Smooth muscle cell (in vitro differentiated cells): Measurements from ENCODE around the gene ASTN2. TPM values are rescaled to one million over a fixed set of nuclear protein-coding genes. Genes with fewer than 3 reads are reported as not detected.

ENCODE experiments used
- DNase-seq: peaks from one replicate; lab custom pipeline; 2025; ENCODE audit not compliant: unreplicated experiment; lab: John Stamatoyannopoulos, UW
- H2AFZ ChIP-seq: fragments of 200-600 bp; sonication (generic); 2 replicates; pipeline ENCODE4 v1.6.0; 2016; ENCODE audit warnings: antibody characterized with exemption, low read depth, mild to moderate bottlenecking
- H3F3A ChIP-seq: fragments of 200-600 bp; sonication (generic); 2 replicates; pipeline ENCODE4 v1.6.0; 2017; ENCODE audit warnings: antibody characterized with exemption, low read depth
- H3K27ac ChIP-seq: fragments of 200-600 bp; sonication (generic); 2 replicates; pipeline ENCODE4 v1.5.1; 2016; ENCODE audit warnings: low read depth, mild to moderate bottlenecking
- H3K27me3 ChIP-seq: fragments of 200-600 bp; sonication (generic); 2 replicates; pipeline ENCODE4 v1.6.1; 2016; ENCODE audit warnings: low read depth, mild to moderate bottlenecking
- H3K36me3 ChIP-seq: fragments of 200-600 bp; sonication (generic); 2 replicates; pipeline ENCODE4 v1.5.1; 2016; ENCODE audit warnings: low read depth
- H3K4me1 ChIP-seq: fragments of 200-600 bp; sonication (generic); 2 replicates; pipeline ENCODE4 v1.5.1; 2016; ENCODE audit warnings: low read depth
- H3K4me2 ChIP-seq: fragments of 200-600 bp; sonication (generic); 2 replicates; pipeline ENCODE4 v1.6.0; 2016; ENCODE audit warnings: mild to moderate bottlenecking
- H3K4me3 ChIP-seq: fragments of 200-600 bp; sonication (generic); 2 replicates; pipeline ENCODE4 v1.5.1; 2016; ENCODE audit warnings: mild to moderate bottlenecking
- H3K79me2 ChIP-seq: fragments of 200-600 bp; sonication (generic); 2 replicates; pipeline ENCODE4 v1.6.0; 2016; ENCODE audit warnings: low read depth, mild to moderate bottlenecking
- H3K9ac ChIP-seq: fragments of 200-600 bp; sonication (generic); 2 replicates; pipeline ENCODE4 v1.6.0; 2016; ENCODE audit warnings: low read depth
- H3K9me3 ChIP-seq: fragments of 200-600 bp; sonication (generic); replicated peaks from 2 replicates; pipeline ENCODE4 v1.5.1; 2016; ENCODE audit warnings: low read depth
- H4K20me1 ChIP-seq: fragments of 200-600 bp; sonication (generic); 2 replicates; pipeline ENCODE4 v1.6.0; 2016; ENCODE audit warnings: low read depth
- CTCF ChIP-seq: fragments of 200-600 bp; sonication (generic); IDR thresholded peaks from 2 replicates; pipeline ENCODE4 v1.5.1; 2017; ENCODE audit warnings: borderline replicate concordance, mild to moderate bottlenecking, antibody characterized with exemption; ENCODE audit not compliant: insufficient read depth, poor library complexity, severe bottlenecking
- WGBS: methylation state at CpG from one replicate; pipeline ENCODE4 v1.1.7; 2016; ENCODE audit warnings: low lambda C conversion rate; 5-methylcytosine and 5-hydroxymethylcytosine counted together
- polyA plus RNA-seq: library from polyadenylated mRNA; unstranded; fragments of >200 nt; fragmentation: Nextera tagmentation; extraction: Ambion mirVana; gene quantifications from 2 replicates; pipeline ENCODE4 v1.2.1, GENCODE V29; 2016
- total RNA-seq: library from RNA; depleted of rRNA; stranded (reverse); fragments of >200 nt; gene quantifications from 2 replicates; pipeline ENCODE4 v1.2.3, GENCODE V29; 2014

Gene ASTN2
- total and polyA plus RNA-seq, 2 experiments from 2014 or later, result 6.5 to 6.7 TPM

GRCh38 chr9:116494815-116495634 is 919.8 kb downstream of the ASTN2 start:
- H3K9ac ChIP-seq, result no peak overlapping the region
- no peaks in the 10 kb centered on the region for H3K9me3 ChIP-seq
- H3K36me3 ChIP-seq, result no peaks in the 10 kb centered on the region
- H3K27ac ChIP-seq, result no peak overlapping the region
- H3K27me3 ChIP-seq, result no peaks in the 10 kb centered on the region
- no peaks in the 10 kb centered on the region for H3F3A ChIP-seq
- no peak for DNase-seq
- no peaks in the 10 kb centered on the region for H3K79me2 ChIP-seq
- no peaks in the 10 kb centered on the region for H4K20me1 ChIP-seq
- no peak overlapping the region for H2AFZ ChIP-seq
- TF ChIP-seq CTCF, result peak; percentile 55
- WGBS, result 69% methylated on average over 5 of the region's 5 CpGs
- no peak overlapping the region for H3K4me3 ChIP-seq
- peaks cover 1% of the 10 kb centered on the region for H3K4me1 ChIP-seq
- H3K4me2 ChIP-seq, result no peak overlapping the region

- H3K27me3 ChIP-seq, result no peaks in the 10 kb centered on the region
- no peak overlapping the region for H3K27ac ChIP-seq
- no peaks in the 10 kb centered on the region for H3K36me3 ChIP-seq
- no peak overlapping the region for H2AFZ ChIP-seq
- no peaks in the 10 kb centered on the region for H3K9me3 ChIP-seq
- no peak overlapping the region for H3K4me2 ChIP-seq
- no peak for DNase-seq
- no peaks in the 10 kb centered on the region for H4K20me1 ChIP-seq
- H3K4me1 ChIP-seq, result no peaks in the 10 kb centered on the region
- H3K4me3 ChIP-seq, result no peak overlapping the region
- no peak for TF ChIP-seq CTCF
- no peaks in the 10 kb centered on the region for H3K79me2 ChIP-seq
- H3K9ac ChIP-seq, result no peak overlapping the region
- no peaks in the 10 kb centered on the region for H3F3A ChIP-seq
- WGBS, result 63% methylated on average over 8 of the region's 8 CpGs
Measured at GRCh38 chr9:116493183-116493860, 921.5 kb downstream of the ASTN2 start.

GRCh38 chr9:116491659-116492058 is 923.2 kb downstream of the ASTN2 start:
- Histone ChIP-seq H3K9ac (no peak overlapping the region), H3K36me3 (no peaks in the 10 kb centered on the region), H3F3A (no peaks in the 10 kb centered on the region), H3K27ac (no peak overlapping the region), H3K79me2 (no peaks in the 10 kb centered on the region), H3K4me1 (no peaks in the 10 kb centered on the region), H3K4me2 (no peak overlapping the region), H3K27me3 (no peaks in the 10 kb centered on the region), H4K20me1 (no peaks in the 10 kb centered on the region), H2AFZ (no peak overlapping the region), H3K4me3 (no peak overlapping the region), H3K9me3 (no peaks in the 10 kb centered on the region)
- TF ChIP-seq CTCF, result no peak
- DNase-seq, result no peak

GRCh38 chr9:116491219-116491618 is 923.6 kb downstream of the ASTN2 start:
- Histone ChIP-seq H3K4me3 (no peak overlapping the region), H2AFZ (no peak overlapping the region), H3K79me2 (no peaks in the 10 kb centered on the region), H3K4me1 (no peaks in the 10 kb centered on the region), H3K36me3 (no peaks in the 10 kb centered on the region), H3K9me3 (no peaks in the 10 kb centered on the region), H4K20me1 (no peaks in the 10 kb centered on the region), H3K27ac (no peak overlapping the region), H3F3A (no peaks in the 10 kb centered on the region), H3K4me2 (no peak overlapping the region), H3K9ac (no peak overlapping the region), H3K27me3 (no peaks in the 10 kb centered on the region)
- peak; percentile 6 for TF ChIP-seq CTCF
- no peak for DNase-seq
- 78% methylated on average over 1 of the region's 1 CpG for WGBS
